Tibial artery (tissue), 4 donors: ENCODE results near the gene GLI3.

Source experiments
- DNase-seq, 2 donors: peaks; one replicate each; pipeline ENCODE4 v3.0.0-alpha.2; 2019
- H3K27ac ChIP-seq, 2 donors: fragments of 200-600 bp; sonication (generic) in 1 of 2; 1 replicate in 1 of 2; 2 replicates in 1 of 2; pipeline ENCODE4 v1.5.1; 2018 to 2019; ENCODE audit warnings: mild to moderate bottlenecking in 1 of 2
- H3K27me3 ChIP-seq, 2 donors: fragments of 200-600 bp; sonication (generic) in 1 of 2; one replicate each; pipeline versions ENCODE4 v1.5.1 to v1.6.0; 2016 to 2019
- H3K36me3 ChIP-seq, 3 donors: fragments of 200-600 bp; sonication (generic) in 2 of 3; one replicate each; pipeline ENCODE4 v1.5.1; 2016 to 2019; ENCODE audit warnings: mild to moderate bottlenecking in 2 of 3
- H3K4me1 ChIP-seq, 4 donors: fragments of 200-600 bp; sonication (generic) in 2 of 4; 1 replicate in 3 of 4; 2 replicates in 1 of 4; pipeline ENCODE4 v1.5.1; 2016 to 2019
- H3K4me3 ChIP-seq, 2 donors: fragments of 200-600 bp; sonication (generic) in 1 of 2; 1 replicate in 1 of 2; 2 replicates in 1 of 2; pipeline ENCODE4 v1.5.1; 2018 to 2019; ENCODE audit warnings: mild to moderate bottlenecking in 2 of 2
- H3K9me3 ChIP-seq, 3 donors: fragments of 200-600 bp; sonication (generic) in 1 of 3; one replicate each; pipeline ENCODE4 v1.5.1; 2016 to 2019
- intact Hi-C: fragments of 100-400 bp; cut with DNase I; formaldehyde crosslinking; loops from one replicate; pipeline ENCODE4 v1.15.0; 2023; ENCODE audit warnings: low total_unique reads
- TF ChIP-seq, protein P1 (sequence below), 2 experiments: fragments of 200-600 bp in 1 of 2; fragments of 450-650 bp in 1 of 2; IDR thresholded peaks; one replicate each; pipeline ENCODE4 v1.5.1; 2017 to 2019; ENCODE audit warnings: antibody characterized with exemption in 2 of 2, mild to moderate bottlenecking in 1 of 2, moderate library complexity in 1 of 2

The GLI3 gene

DNA sequence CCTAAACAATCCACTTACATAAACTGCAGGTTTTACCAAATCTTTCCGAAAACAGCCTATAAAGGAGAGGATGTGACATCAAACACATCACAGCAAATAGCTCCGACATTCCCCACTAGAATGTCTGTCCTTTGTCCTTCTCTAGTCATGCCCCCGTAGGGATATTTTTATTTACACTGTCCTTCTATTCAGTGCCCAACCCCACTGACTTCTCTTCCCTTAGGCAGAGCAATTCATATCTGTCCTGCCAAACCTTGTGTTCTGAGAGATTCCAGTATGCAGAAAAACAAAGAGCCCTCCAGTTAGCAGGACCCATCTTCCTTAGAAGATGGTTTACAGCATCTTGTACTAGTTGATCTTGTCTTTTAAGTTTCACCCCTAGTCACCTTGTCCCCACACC lies 5.4 kb upstream of the GLI3 start:
- intact Hi-C loops: no loop called here
- Histone ChIP-seq H3K27ac (no peak overlapping the region), H3K4me1 (peaks cover 0 to 29% (median 11%) of the 10 kb centered on the region in 4 donors), H3K4me3 (no peak overlapping the region), H3K27me3 (no peaks in the 10 kb centered on the region), H3K9me3 (no peaks in the 10 kb centered on the region), H3K36me3 (no peaks in the 10 kb centered on the region)
- no peak for DNase-seq
- TF ChIP-seq, protein P1, sequence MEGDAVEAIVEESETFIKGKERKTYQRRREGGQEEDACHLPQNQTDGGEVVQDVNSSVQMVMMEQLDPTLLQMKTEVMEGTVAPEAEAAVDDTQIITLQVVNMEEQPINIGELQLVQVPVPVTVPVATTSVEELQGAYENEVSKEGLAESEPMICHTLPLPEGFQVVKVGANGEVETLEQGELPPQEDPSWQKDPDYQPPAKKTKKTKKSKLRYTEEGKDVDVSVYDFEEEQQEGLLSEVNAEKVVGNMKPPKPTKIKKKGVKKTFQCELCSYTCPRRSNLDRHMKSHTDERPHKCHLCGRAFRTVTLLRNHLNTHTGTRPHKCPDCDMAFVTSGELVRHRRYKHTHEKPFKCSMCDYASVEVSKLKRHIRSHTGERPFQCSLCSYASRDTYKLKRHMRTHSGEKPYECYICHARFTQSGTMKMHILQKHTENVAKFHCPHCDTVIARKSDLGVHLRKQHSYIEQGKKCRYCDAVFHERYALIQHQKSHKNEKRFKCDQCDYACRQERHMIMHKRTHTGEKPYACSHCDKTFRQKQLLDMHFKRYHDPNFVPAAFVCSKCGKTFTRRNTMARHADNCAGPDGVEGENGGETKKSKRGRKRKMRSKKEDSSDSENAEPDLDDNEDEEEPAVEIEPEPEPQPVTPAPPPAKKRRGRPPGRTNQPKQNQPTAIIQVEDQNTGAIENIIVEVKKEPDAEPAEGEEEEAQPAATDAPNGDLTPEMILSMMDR (IDR thresholded peaks at IDR 0.05): no peak

DNA sequence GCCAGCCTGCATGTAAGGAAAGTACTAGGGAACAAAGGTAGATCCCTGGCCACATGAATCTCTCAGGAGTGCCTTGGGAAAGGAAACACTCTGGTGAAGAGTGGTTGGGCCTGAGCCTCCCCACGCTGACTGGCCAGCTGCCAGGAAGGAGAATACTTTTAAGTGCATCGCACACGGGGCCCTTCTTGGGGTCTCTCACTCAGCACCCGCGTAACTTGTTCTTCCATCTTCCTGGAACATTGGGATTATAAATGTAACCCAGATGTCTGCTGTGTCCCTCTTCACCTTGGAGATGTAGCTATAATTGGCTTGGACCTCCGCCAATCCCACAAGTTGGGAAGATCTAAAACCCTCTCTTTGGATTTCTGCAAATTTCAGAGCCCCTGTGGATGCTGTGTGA lies 4.4 kb upstream of the GLI3 start:
- no peaks in the 10 kb centered on the region for H3K27me3 ChIP-seq
- H3K9me3 ChIP-seq: no peaks in the 10 kb centered on the region
- no peak overlapping the region for H3K27ac ChIP-seq
- peaks cover 0 to 26% (median 11%) of the 10 kb centered on the region in 4 donors for H3K4me1 ChIP-seq
- H3K36me3 ChIP-seq: no peaks in the 10 kb centered on the region
- H3K4me3 ChIP-seq: no peak overlapping the region
- TF ChIP-seq, protein P1 (IDR thresholded peaks at IDR 0.05): no peak
- intact Hi-C loops: no loop called here
- no peak for DNase-seq

DNA sequence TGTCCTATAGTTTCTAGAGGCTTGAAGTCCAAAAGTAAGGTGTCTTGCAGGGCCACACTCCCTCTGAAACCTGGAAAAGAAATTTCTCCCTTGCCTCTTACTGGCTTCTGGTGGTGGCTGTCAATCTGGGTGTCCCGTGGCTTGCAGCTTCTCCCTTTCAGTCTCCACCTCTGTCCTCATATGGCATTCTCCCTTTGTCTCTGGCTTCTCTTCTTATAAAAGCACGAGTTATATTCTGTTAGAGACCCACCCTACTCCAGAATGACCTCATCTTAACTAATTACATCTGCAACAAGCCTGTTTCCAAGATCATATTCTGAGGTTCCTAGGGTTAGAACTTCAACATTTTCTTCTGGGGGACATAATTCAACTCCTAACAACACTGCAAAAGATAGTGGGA lies 3.4 kb upstream of the GLI3 start:
- no peak for DNase-seq
- H3K4me1 ChIP-seq: peaks cover 0 to 31% (median 14%) of the 10 kb centered on the region in 4 donors

DNA sequence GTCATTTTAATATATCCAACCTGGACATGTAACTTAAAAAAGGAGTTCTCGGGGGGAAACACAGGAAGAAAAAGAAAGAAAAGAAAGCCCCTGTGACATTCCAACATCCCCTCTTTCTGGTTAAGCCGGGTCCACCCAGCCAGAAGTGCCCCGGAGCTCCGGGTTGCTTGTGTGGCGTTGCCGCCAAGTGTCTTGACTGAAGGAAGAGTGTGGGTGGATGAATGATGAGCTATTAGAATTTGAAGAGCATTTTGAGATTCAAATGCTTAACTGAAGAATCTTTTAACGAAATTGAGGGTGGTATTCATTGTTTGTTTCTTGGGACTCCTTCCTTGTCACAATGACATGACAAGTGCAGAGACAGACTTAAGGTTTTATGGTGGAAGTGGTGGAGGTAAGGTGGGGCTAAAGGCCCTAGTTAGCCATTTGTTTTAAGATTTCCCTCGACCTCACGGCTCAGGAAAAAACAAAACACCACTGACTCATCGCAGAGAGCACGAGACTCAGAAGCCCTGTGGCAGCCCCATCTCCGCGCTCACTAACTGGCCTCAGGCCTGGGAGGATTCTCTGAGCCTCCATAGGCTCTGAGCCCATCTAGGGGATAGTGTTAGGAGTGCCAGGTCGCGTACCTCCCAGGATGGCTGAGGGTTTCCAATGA lies 1.8 kb upstream of the GLI3 start:
- peaks cover 0 to 25% (median 8%) of the 10 kb centered on the region in 4 donors for H3K4me1 ChIP-seq
- H3K4me3 ChIP-seq: peak overlapping the region in 1 of 2 donors; percentile 76
- intact Hi-C loops: no loop called here
- TF ChIP-seq, protein P1 (IDR thresholded peaks at IDR 0.05): no peak
- H3K36me3 ChIP-seq: no peaks in the 10 kb centered on the region
- DNase-seq: peak; percentile 57 to 75
- no peaks in the 10 kb centered on the region for H3K27me3 ChIP-seq
- peak overlapping the region; percentile 77 to 96 for H3K27ac ChIP-seq
- H3K9me3 ChIP-seq: no peaks in the 10 kb centered on the region

More for the DNA sequence above, 3.4 kb upstream of the GLI3 start:
- Histone ChIP-seq H3K4me3 (no peak overlapping the region), H3K27me3 (no peaks in the 10 kb centered on the region), H3K27ac (no peak overlapping the region), H3K9me3 (no peaks in the 10 kb centered on the region), H3K36me3 (no peaks in the 10 kb centered on the region)
- intact Hi-C loops: no loop called here
- TF ChIP-seq, protein P1 (IDR thresholded peaks at IDR 0.05): no peak

DNA sequence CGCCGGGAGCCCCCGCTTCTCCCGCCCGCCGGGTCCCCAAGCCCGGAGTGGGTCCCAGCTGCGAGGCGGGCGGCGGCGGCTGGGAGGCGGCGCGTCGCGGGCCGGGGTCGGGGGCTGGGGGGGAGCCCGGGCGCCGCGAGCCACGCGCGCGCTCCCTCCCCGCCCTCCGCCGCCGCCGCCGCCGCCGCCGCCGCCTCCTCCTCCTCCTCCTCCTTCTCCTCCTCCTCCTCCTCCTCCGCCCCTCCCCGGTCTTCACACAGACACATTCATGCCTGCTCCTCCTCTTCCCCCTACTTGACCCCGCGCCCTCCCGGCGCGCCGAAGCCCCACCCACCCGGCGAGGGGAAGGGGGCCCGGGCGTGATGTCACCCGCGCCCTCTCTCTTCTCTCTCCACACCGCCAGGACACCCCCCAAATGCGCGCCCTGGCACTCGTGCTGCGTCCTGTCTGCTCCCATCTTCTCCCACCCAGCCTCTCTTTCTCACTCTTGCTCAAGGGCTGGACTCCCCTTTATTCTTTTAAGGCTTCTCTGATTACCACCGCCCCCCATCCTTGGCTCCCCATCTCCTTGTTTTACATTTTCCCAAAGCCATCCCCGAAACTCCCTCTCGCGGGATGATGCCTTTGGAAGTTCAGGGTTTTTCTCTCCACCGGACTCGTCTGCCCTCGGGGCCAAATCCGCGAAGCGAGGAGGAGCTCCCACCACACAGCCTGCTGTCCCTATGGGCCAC lies 967 bp upstream of the GLI3 start:
- Histone ChIP-seq H3K36me3 (no peaks in the 10 kb centered on the region), H3K4me1 (peaks cover 0 to 34% (median 8%) of the 10 kb centered on the region in 4 donors), H3K4me3 (peak overlapping the region; percentile 76 to 83), H3K27ac (peak overlapping the region; percentile 77 to 96), H3K27me3 (no peaks in the 10 kb centered on the region), H3K9me3 (no peaks in the 10 kb centered on the region)
- intact Hi-C loops: no loop called here
- DNase-seq: peak; percentile 90 to 91
- TF ChIP-seq, protein P1 (IDR thresholded peaks at IDR 0.05): no peak
